Neural progenitor cell (in vitro differentiated cells): ENCODE results near the gene FAM32A. TPM values are rescaled to one million over a fixed set of nuclear protein-coding genes. Genes with fewer than 3 reads are reported as not detected.

ENCODE experiments used
- DNase-seq: peaks from one replicate; pipeline ENCODE4 v3.0.0-alpha.2; 2016; ENCODE audit warnings: low spot score
- H2AFZ ChIP-seq: fragments of 200-600 bp; sonication (generic); replicated peaks from 2 replicates; pipeline ENCODE4 v1.6.1; 2016; ENCODE audit warnings: antibody characterized with exemption
- H3F3A ChIP-seq: fragments of 200-600 bp; sonication (generic); 2 replicates; pipeline ENCODE4 v1.6.1; 2016; ENCODE audit warnings: antibody characterized with exemption, low read depth
- H3K27ac ChIP-seq: fragments of 200-600 bp; sonication (generic); 2 replicates; pipeline ENCODE4 v1.5.1; 2016; ENCODE audit warnings: mild to moderate bottlenecking
- H3K27me3 ChIP-seq: fragments of 200-600 bp; sonication (generic); 2 replicates; pipeline ENCODE4 v1.6.1; 2016; ENCODE audit warnings: mild to moderate bottlenecking, moderate library complexity
- H3K36me3 ChIP-seq: fragments of 200-600 bp; sonication (generic); 2 replicates; pipeline ENCODE4 v1.5.1; 2016
- H3K4me1 ChIP-seq: fragments of 200-600 bp; sonication (generic); 2 replicates; pipeline ENCODE4 v1.6.1; 2016; ENCODE audit warnings: mixed run types
- H3K4me2 ChIP-seq: fragments of 200-600 bp; sonication (generic); 2 replicates; pipeline ENCODE4 v1.6.1; 2016
- H3K4me3 ChIP-seq: fragments of 200-600 bp; sonication (generic); 2 replicates; pipeline ENCODE4 v1.5.1; 2016
- H3K79me2 ChIP-seq: fragments of 200-600 bp; sonication (generic); 2 replicates; pipeline ENCODE4 v1.6.1; 2016; ENCODE audit warnings: low read depth
- H3K9ac ChIP-seq: fragments of 200-600 bp; sonication (generic); 2 replicates; pipeline ENCODE4 v1.6.1; 2016
- H3K9me3 ChIP-seq: fragments of 200-600 bp; sonication (generic); 2 replicates; pipeline ENCODE4 v1.5.1; 2016; ENCODE audit warnings: low read depth
- H4K20me1 ChIP-seq: fragments of 200-600 bp; sonication (generic); 2 replicates; pipeline ENCODE4 v1.6.1; 2016; ENCODE audit warnings: low read depth
- H3K27ac Mint-ChIP-seq: 3 replicates; pipeline ENCODE4 v1.8.0; 2021; ENCODE audit warnings: mixed read lengths
- H3K27me3 Mint-ChIP-seq: 2 replicates; pipeline ENCODE4 v1.8.0; 2022; ENCODE audit warnings: low read depth, mild to moderate bottlenecking, inconsistent platforms, moderate library complexity, mixed read lengths; ENCODE audit not compliant: insufficient read depth
- H3K36me3 Mint-ChIP-seq: 3 replicates; pipeline ENCODE4 v1.8.0; 2021; ENCODE audit warnings: mixed read lengths
- H3K4me1 Mint-ChIP-seq: 3 replicates; pipeline ENCODE4 v1.8.0; 2021; ENCODE audit warnings: mixed read lengths
- H3K4me3 Mint-ChIP-seq: 3 replicates; pipeline ENCODE4 v1.8.0; 2021; ENCODE audit warnings: mild to moderate bottlenecking, moderate library complexity, mixed read lengths
- H3K9me3 Mint-ChIP-seq: 3 replicates; pipeline ENCODE4 v1.8.0; 2020; ENCODE audit warnings: mixed read lengths
- EZH2 ChIP-seq: fragments of 200-600 bp; sonication (generic); IDR thresholded peaks from 2 replicates; pipeline ENCODE4 v1.6.1; 2017; ENCODE audit warnings: antibody characterized with exemption, mild to moderate bottlenecking, moderate library complexity
- EZH2phosphoT487 ChIP-seq: fragments of 200-600 bp; sonication (generic); IDR thresholded peaks from 2 replicates; pipeline ENCODE4 v1.6.1; 2017; ENCODE audit warnings: antibody characterized with exemption
- total RNA-seq: library from RNA; depleted of rRNA; stranded (reverse); fragments of >200 nt; gene quantifications from 2 replicates; pipeline ENCODE4 v1.2.3, GENCODE V29; 2015; ENCODE audit warnings: low replicate concordance
- TF ChIP-seq, protein P1 (sequence below): fragments of 200-600 bp; sonication (generic); IDR thresholded peaks from 2 replicates; pipeline ENCODE4 v1.5.1; 2017; ENCODE audit warnings: antibody characterized with exemption, mild to moderate bottlenecking

Gene FAM32A
- total RNA-seq, 1 donor from 2014 or later = 139 TPM

GRCh38 chr19:16227837-16228636, 42.8 kb downstream of the FAM32A start:
- no peaks in the 10 kb centered on the region for H3K36me3 ChIP-seq
- H3K9me3 Mint-ChIP-seq = no peaks in the 10 kb centered on the region
- no peak overlapping the region for H2AFZ ChIP-seq
- H3K27ac ChIP-seq = no peak overlapping the region
- H3K9me3 ChIP-seq = no peaks in the 10 kb centered on the region
- no peak overlapping the region for H3K9ac ChIP-seq
- H3K4me2 ChIP-seq = no peak overlapping the region
- no peaks in the 10 kb centered on the region for H3K27me3 ChIP-seq
- H3K36me3 Mint-ChIP-seq = peaks cover 20% of the 10 kb centered on the region
- H3F3A ChIP-seq = no peaks in the 10 kb centered on the region
- no peaks in the 10 kb centered on the region for H4K20me1 ChIP-seq
- TF ChIP-seq, protein P1, sequence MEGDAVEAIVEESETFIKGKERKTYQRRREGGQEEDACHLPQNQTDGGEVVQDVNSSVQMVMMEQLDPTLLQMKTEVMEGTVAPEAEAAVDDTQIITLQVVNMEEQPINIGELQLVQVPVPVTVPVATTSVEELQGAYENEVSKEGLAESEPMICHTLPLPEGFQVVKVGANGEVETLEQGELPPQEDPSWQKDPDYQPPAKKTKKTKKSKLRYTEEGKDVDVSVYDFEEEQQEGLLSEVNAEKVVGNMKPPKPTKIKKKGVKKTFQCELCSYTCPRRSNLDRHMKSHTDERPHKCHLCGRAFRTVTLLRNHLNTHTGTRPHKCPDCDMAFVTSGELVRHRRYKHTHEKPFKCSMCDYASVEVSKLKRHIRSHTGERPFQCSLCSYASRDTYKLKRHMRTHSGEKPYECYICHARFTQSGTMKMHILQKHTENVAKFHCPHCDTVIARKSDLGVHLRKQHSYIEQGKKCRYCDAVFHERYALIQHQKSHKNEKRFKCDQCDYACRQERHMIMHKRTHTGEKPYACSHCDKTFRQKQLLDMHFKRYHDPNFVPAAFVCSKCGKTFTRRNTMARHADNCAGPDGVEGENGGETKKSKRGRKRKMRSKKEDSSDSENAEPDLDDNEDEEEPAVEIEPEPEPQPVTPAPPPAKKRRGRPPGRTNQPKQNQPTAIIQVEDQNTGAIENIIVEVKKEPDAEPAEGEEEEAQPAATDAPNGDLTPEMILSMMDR = no peak
- TF ChIP-seq EZH2 (no peak), EZH2phosphoT487 (no peak)
- H3K4me1 Mint-ChIP-seq = no peaks in the 10 kb centered on the region
- DNase-seq = no peak
- no peak overlapping the region for H3K27ac Mint-ChIP-seq
- no peak overlapping the region for H3K4me3 Mint-ChIP-seq
- H3K4me3 ChIP-seq = no peak overlapping the region
- no peaks in the 10 kb centered on the region for H3K79me2 ChIP-seq
- no peaks in the 10 kb centered on the region for H3K4me1 ChIP-seq
- peaks cover 5% of the 10 kb centered on the region for H3K27me3 Mint-ChIP-seq

GRCh38 chr19:16228637-16229321, 43.6 kb downstream of the FAM32A start:
- Histone ChIP-seq H3K4me2 (no peak overlapping the region), H3K36me3 (no peaks in the 10 kb centered on the region), H3K9ac (no peak overlapping the region), H3K79me2 (no peaks in the 10 kb centered on the region), H3K9me3 (no peaks in the 10 kb centered on the region), H3K27ac (no peak overlapping the region), H4K20me1 (no peaks in the 10 kb centered on the region), H3K27me3 (no peaks in the 10 kb centered on the region), H2AFZ (no peak overlapping the region), H3K4me3 (no peak overlapping the region), H3F3A (no peaks in the 10 kb centered on the region), H3K4me1 (no peaks in the 10 kb centered on the region)
- no peaks in the 10 kb centered on the region for H3K9me3 Mint-ChIP-seq
- H3K36me3 Mint-ChIP-seq = peaks cover 17% of the 10 kb centered on the region
- DNase-seq = no peak
- H3K27ac Mint-ChIP-seq = no peak overlapping the region
- H3K4me1 Mint-ChIP-seq = no peaks in the 10 kb centered on the region
- no peak for TF ChIP-seq EZH2
- TF ChIP-seq, protein P1 = no peak
- no peak overlapping the region for H3K4me3 Mint-ChIP-seq
- peaks cover 5% of the 10 kb centered on the region for H3K27me3 Mint-ChIP-seq

DNA sequence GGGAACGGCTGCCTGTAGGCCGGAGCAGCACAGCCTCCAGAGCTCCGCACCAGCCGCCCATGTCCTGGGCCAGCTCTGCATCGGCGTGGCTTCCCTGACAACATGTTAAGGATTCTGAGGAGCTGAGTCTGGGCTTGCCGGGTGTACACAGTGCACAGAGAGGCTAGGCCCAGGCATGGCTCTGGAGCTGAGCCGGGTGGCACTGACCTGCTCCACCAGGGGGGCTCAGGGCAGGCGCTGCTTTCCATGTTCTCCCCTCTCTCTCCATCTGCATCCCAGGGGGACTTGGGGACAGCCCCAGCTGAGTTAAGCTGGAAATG, 44.1 kb downstream of the FAM32A start:
- Histone ChIP-seq H3K4me3 (no peak overlapping the region), H4K20me1 (no peaks in the 10 kb centered on the region), H3K9me3 (no peaks in the 10 kb centered on the region), H3F3A (no peaks in the 10 kb centered on the region), H3K27me3 (no peaks in the 10 kb centered on the region), H2AFZ (no peak overlapping the region), H3K36me3 (no peaks in the 10 kb centered on the region), H3K4me2 (no peak overlapping the region), H3K4me1 (no peaks in the 10 kb centered on the region), H3K27ac (no peak overlapping the region), H3K9ac (no peak overlapping the region), H3K79me2 (no peaks in the 10 kb centered on the region)
- no peak overlapping the region for H3K4me3 Mint-ChIP-seq
- peaks cover 17% of the 10 kb centered on the region for H3K36me3 Mint-ChIP-seq
- H3K27me3 Mint-ChIP-seq = peaks cover 5% of the 10 kb centered on the region
- no peaks in the 10 kb centered on the region for H3K4me1 Mint-ChIP-seq
- no peaks in the 10 kb centered on the region for H3K9me3 Mint-ChIP-seq
- no peak for DNase-seq
- H3K27ac Mint-ChIP-seq = no peak overlapping the region
- TF ChIP-seq EZH2 (no peak), EZH2phosphoT487 (no peak)
- TF ChIP-seq, protein P1 = no peak
